ENCODE results near the gene AUTS2. TPM values are rescaled to one million over a fixed set of nuclear protein-coding genes. Genes with fewer than 3 reads are reported as not detected.

Gene AUTS2
- total RNA-seq, 1 donor from 2014 or later: 9.9 TPM

- DNase-seq (ENCODE audit: low read depth): no peak
- Histone ChIP-seq H3K4me3 (ENCODE audit: low read depth, low read length) (no peak overlapping the region), H3K27me3 (ENCODE audit: control insufficient read depth, insufficient read depth, low read length) (no peaks in the 10 kb centered on the region), H3K36me3 (ENCODE audit: control insufficient read depth, insufficient read depth, low read length) (no peaks in the 10 kb centered on the region)
- TF ChIP-seq, protein P1, sequence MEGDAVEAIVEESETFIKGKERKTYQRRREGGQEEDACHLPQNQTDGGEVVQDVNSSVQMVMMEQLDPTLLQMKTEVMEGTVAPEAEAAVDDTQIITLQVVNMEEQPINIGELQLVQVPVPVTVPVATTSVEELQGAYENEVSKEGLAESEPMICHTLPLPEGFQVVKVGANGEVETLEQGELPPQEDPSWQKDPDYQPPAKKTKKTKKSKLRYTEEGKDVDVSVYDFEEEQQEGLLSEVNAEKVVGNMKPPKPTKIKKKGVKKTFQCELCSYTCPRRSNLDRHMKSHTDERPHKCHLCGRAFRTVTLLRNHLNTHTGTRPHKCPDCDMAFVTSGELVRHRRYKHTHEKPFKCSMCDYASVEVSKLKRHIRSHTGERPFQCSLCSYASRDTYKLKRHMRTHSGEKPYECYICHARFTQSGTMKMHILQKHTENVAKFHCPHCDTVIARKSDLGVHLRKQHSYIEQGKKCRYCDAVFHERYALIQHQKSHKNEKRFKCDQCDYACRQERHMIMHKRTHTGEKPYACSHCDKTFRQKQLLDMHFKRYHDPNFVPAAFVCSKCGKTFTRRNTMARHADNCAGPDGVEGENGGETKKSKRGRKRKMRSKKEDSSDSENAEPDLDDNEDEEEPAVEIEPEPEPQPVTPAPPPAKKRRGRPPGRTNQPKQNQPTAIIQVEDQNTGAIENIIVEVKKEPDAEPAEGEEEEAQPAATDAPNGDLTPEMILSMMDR (IDR thresholded peaks at IDR 0.05; ENCODE audit: insufficient read depth, low read length, poor library complexity, severe bottlenecking): no peak
These were observed 155.7 kb downstream of the AUTS2 start for GRCh38 chr7:69753981-69754380.

DNA sequence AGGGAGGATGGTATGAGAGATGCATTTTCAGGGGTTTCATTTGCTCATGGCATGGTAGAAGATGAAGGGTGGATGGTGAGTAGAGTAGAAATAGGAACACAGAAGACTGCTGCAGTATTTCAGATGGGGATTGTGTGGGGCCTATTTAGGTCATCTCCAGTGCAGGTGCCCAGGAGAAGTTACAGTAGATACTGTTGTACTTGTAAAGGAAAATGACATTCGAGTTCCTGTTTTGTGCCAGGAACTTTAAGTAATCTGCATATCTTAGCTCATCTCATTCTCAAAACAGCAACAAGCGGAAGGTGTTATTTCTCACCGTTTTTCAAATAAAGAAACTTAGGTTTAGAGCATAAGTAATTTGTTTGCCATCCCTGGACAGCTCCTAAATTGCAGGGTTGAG lies 156.2 kb downstream of the AUTS2 start:
- TF ChIP-seq, protein P1 (IDR thresholded peaks at IDR 0.05; ENCODE audit: insufficient read depth, low read length, poor library complexity, severe bottlenecking): no peak
- Histone ChIP-seq H3K4me3 (ENCODE audit: low read depth, low read length) (no peak overlapping the region), H3K36me3 (ENCODE audit: control insufficient read depth, insufficient read depth, low read length) (no peaks in the 10 kb centered on the region), H3K27me3 (ENCODE audit: control insufficient read depth, insufficient read depth, low read length) (no peaks in the 10 kb centered on the region)
- no peak for DNase-seq (ENCODE audit: low read depth)

GRCh38 chr7:69756235-69756634 lies 158.0 kb downstream of the AUTS2 start:
- no peak for DNase-seq (ENCODE audit: low read depth)
- no peaks in the 10 kb centered on the region for H3K36me3 ChIP-seq (ENCODE audit: control insufficient read depth, insufficient read depth, low read length)

GRCh38 chr7:69757528-69757927 lies 159.3 kb downstream of the AUTS2 start:
- Histone ChIP-seq H3K27me3 (ENCODE audit: control insufficient read depth, insufficient read depth, low read length) (no peaks in the 10 kb centered on the region), H3K4me3 (ENCODE audit: low read depth, low read length) (no peak overlapping the region), H3K36me3 (ENCODE audit: control insufficient read depth, insufficient read depth, low read length) (no peaks in the 10 kb centered on the region)
- DNase-seq (ENCODE audit: low read depth): no peak
- TF ChIP-seq, protein P1 (IDR thresholded peaks at IDR 0.05; ENCODE audit: insufficient read depth, low read length, poor library complexity, severe bottlenecking): no peak

More at GRCh38 chr7:69756235-69756634, 158.0 kb downstream of the AUTS2 start:
- Histone ChIP-seq H3K4me3 (ENCODE audit: low read depth, low read length) (no peak overlapping the region), H3K27me3 (ENCODE audit: control insufficient read depth, insufficient read depth, low read length) (no peaks in the 10 kb centered on the region)
- TF ChIP-seq, protein P1 (IDR thresholded peaks at IDR 0.05; ENCODE audit: insufficient read depth, low read length, poor library complexity, severe bottlenecking): no peak

GRCh38 chr7:69757981-69758430 lies 159.7 kb downstream of the AUTS2 start:
- H3K27me3 ChIP-seq (ENCODE audit: control insufficient read depth, insufficient read depth, low read length): no peaks in the 10 kb centered on the region
- TF ChIP-seq, protein P1 (IDR thresholded peaks at IDR 0.05; ENCODE audit: insufficient read depth, low read length, poor library complexity, severe bottlenecking): no peak
- H3K4me3 ChIP-seq (ENCODE audit: low read depth, low read length): no peak overlapping the region
- no peaks in the 10 kb centered on the region for H3K36me3 ChIP-seq (ENCODE audit: control insufficient read depth, insufficient read depth, low read length)
- no peak for DNase-seq (ENCODE audit: low read depth)

GRCh38 chr7:69759373-69759772 lies 161.1 kb downstream of the AUTS2 start:
- H3K27me3 ChIP-seq (ENCODE audit: control insufficient read depth, insufficient read depth, low read length): no peaks in the 10 kb centered on the region
- H3K4me3 ChIP-seq (ENCODE audit: low read depth, low read length): no peak overlapping the region
- H3K36me3 ChIP-seq (ENCODE audit: control insufficient read depth, insufficient read depth, low read length): no peaks in the 10 kb centered on the region
- DNase-seq (ENCODE audit: low read depth): no peak
- TF ChIP-seq, protein P1 (IDR thresholded peaks at IDR 0.05; ENCODE audit: insufficient read depth, low read length, poor library complexity, severe bottlenecking): no peak

Measured in kidney epithelial cell (primary cell).